ENCODE data around the gene OBSCN. TPM values are rescaled to one million over a fixed set of nuclear protein-coding genes. Genes with fewer than 3 reads are reported as not detected.

OBSCN gene
- total RNA-seq, 1 experiment from 2014 or later = 33.3 TPM

GRCh38 chr1:228184152-228184551, 23.7 kb upstream of the OBSCN start:
- Mint-ChIP-seq H3K27me3 (ENCODE audit: low read depth) (peaks cover 7% of the 10 kb centered on the region), H3K27ac (0 out of 7 replicates have a peak overlapping the region, but pooled peaks of 1 of the 3 experiments have one; percentile 18), H3K36me3 (ENCODE audit: insufficient read depth in 1 of 3, low read depth in 3 of 3) (no peaks in the 10 kb centered on the region), H3K4me1 (no peaks in the 10 kb centered on the region), H3K9me3 (no peaks in the 10 kb centered on the region), H3K4me3 (no peak overlapping the region)
- WGBS (ENCODE audit: extremely low coverage, insufficient read length, low lambda C conversion rate) = no CpG with 5 or more reads among the region's 7 CpGs
- Histone ChIP-seq H4K5ac (ENCODE audit: insufficient read length, low read depth, low read length) (no peak overlapping the region), H2BK20ac (ENCODE audit: low read depth, low read length, poor library complexity, severe bottlenecking) (no peak overlapping the region), H3K18ac (ENCODE audit: insufficient read length, low read depth, low read length) (no peak overlapping the region), H3K14ac (ENCODE audit: insufficient read depth, low read length) (no peak overlapping the region), H3K9me3 (ENCODE audit: control insufficient read depth, low read depth, low read length) (no peaks in the 10 kb centered on the region), H2AK5ac (ENCODE audit: insufficient read length, low read length) (no peak overlapping the region), H2BK12ac (ENCODE audit: insufficient read length, low read depth, low read length) (no peak overlapping the region), H2AFZ (ENCODE audit: low read length) (no peak overlapping the region), H4K91ac (ENCODE audit: insufficient read length, low read depth, low read length) (no peak overlapping the region), H3K79me1 (ENCODE audit: insufficient read depth, low read depth, low read length, poor library complexity, severe bottlenecking) (no peaks in the 10 kb centered on the region), H3K4ac (ENCODE audit: low read depth, low read length) (no peak overlapping the region), H4K20me1 (ENCODE audit: control insufficient read depth, insufficient read depth, insufficient read length) (no peaks in the 10 kb centered on the region), H2BK5ac (ENCODE audit: insufficient read length, low read length) (no peak overlapping the region), H2BK15ac (ENCODE audit: low read depth, low read length) (no peak overlapping the region), H3K79me2 (ENCODE audit: insufficient read depth, low read length) (no peaks in the 10 kb centered on the region), H3K23ac (ENCODE audit: insufficient read length, low read depth, low read length) (no peak overlapping the region), H3K27ac (ENCODE audit: insufficient read length, low read depth, low read length) (no peak overlapping the region), H3K23me2 (ENCODE audit: insufficient read length, low read depth, low read length, poor library complexity, severe bottlenecking) (no peaks in the 10 kb centered on the region), H3K56ac (ENCODE audit: insufficient read length, low read depth, low read length) (no peak overlapping the region), H3K27me3 (ENCODE audit: insufficient read depth, low read length) (no peaks in the 10 kb centered on the region), H3K4me1 (ENCODE audit: insufficient read depth, low read length) (no peaks in the 10 kb centered on the region), H3K9ac (ENCODE audit: extremely low read depth, insufficient read length, low read length) (no peak overlapping the region), H2BK120ac (ENCODE audit: low read depth, low read length, poor library complexity, severe bottlenecking) (no peak overlapping the region), H4K8ac (replicated peaks; ENCODE audit: insufficient read length, low read depth, low read length) (no peak overlapping the region), H3T11ph (ENCODE audit: low read length) (no peak overlapping the region), H3K4me2 (ENCODE audit: insufficient read depth, insufficient read length, low read length) (no peak overlapping the region)
- no peak for TF ChIP-seq CTCF (conservative IDR thresholded peaks at IDR 0.05)
- no peak for DNase-seq

All from H9 (cell line).